GM21723 (cell line): ENCODE results near the gene CCDC57.

Experiments
- ATAC-seq: cut with Tn5 transposase; IDR thresholded peaks from one replicate; pipeline ENCODE4 v1.9.1; 2021; ENCODE audit warnings: mild to moderate bottlenecking, moderate library complexity; ENCODE audit not compliant: unreplicated experiment

The CCDC57 gene

DNA sequence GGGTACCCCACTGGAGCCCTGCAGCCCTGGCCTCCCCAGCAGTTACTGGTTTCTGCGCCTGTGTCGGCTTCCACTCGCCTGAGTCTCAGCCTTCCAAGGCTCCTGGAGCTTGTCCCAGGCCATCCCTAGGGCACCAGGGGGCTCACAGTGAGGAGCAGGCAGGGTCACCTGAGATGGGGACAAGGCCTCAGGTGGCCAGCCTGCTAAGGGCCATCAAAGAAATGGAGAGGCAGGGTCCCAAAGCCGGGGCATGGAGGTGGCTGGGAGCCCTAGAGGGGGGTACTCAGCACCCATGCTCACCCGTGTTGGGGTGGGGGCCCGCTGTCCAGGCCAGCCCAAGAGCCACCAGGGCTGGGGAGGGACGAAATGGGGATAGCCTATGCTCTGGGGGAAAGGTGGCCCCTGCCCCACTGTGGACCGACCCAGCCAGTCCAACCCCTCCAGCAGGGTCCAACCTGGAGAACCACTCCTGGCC lies 115.9 kb downstream of the CCDC57 start:
- ATAC-seq = no peak

DNA sequence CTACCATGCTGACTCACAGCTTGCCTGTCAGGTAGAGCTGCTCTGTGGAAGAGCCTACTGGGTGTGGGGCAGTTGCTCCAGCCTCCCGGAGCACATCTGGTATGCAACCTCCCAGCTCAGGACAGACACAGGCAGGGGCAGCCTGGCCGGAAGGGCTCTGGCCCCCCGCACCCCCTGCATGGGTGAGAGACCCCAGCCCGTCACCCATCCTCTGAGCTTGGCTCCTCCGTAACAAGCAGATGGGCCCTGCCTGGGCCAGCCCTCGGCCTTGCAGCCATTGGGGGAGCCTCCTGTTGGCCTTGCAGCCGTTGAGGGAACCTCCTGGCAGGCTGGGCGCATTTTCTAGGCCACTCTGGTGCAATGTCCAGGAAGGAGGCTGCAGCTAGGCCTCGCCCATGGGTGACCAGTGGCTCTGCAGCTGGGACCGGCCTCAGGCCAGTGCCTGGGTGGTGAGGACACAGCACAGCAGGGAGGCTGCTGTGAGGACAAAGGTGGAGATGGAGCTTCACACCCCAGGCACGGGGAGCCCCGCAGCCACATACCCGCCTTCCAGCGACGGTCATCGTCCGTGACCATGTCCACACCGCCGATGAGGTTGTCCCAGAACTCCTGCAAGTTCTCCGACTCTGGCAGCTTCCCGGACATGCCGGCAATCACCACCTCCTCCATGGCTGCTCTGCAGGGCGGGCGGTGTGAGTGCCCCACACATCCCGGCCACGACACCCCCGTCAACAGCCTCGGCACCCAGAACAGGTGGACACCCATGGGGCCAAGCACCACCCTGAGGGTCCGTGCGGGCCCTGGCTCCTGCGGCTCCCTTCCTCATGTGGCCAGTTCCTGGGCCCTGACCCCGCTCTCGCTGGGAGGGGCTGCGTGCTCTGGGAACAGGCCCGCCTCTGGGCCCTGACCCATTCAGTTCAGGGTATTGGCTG lies 116.6 kb downstream of the CCDC57 start:
- no peak for ATAC-seq

DNA sequence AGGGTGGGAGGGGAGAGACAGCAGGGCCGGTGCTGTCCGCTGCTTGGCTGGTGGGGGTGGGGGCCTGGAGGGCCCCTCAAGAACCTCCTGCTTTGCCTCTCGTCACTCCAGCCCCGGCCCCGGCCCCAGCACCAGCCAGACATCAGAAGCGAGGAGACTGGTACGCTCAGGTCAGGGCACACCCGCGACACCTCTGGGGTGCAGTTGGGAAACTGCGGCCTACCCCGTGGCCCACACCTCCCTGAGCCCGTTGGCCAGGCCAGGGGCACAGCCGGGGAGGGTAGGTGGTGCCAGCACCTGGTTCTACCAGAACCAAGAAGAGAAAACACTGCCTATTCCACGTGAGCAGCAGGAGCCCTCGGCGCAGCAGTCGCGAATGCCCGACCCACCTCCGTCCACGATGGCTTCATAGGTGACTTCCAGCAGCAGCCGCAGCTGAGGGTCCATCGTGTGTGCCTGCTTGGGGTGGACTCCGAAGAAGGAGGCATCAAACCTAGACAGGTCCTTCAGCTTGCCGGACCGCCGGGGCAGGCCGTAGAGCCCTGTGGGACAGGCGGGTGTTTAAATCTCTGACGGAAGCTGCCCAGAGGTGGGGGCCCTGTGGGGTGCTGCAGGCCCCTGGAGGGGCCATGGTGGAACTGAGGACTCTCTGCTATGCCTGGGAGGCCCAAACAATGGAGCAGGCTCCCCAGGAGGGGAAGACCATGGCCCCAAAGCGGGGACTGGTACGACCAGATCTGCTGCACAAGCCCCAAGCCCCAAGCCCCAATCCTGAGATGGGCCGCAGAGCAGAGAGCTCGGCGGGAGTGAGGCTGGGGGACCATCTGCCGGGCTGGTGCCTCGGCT lies 117.5 kb downstream of the CCDC57 start:
- ATAC-seq = no peak

DNA sequence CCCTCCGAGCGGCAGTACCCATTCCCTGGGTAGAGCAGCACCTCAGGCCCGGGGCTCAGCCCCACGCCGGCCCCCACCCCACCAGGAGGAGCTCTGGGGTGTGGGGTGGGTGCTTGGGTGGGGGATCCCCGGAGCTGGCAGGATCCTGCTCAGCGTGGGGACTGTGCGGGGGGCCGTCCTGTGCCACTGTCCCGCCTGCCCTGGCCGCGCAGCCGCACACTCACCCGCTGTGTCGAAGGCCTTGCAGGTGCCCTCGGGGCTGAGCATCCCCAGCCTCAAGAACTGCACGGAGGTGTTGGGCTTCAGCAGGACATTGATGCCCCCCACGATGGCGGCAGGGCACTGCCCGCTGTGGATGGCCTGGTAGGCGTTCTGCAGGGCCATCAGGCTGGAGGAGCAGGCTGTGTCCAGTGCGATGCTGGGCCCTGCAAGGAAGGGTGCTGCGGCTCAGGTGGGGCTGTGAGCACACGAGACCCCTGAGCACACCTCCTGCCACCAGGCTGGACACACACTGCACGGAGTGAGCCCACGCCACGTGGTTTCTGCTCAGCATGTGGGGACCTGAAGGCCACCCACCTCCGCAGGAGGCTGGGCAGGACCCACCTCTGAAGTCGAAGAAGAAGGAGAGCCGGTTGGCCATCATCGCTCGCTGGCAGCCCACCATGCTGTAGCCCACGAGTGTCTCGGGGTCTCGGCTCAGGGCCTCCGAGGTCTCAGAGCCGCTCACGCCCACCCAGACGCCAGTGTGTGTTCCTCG lies 119.5 kb downstream of the CCDC57 start:
- ATAC-seq = no peak

DNA sequence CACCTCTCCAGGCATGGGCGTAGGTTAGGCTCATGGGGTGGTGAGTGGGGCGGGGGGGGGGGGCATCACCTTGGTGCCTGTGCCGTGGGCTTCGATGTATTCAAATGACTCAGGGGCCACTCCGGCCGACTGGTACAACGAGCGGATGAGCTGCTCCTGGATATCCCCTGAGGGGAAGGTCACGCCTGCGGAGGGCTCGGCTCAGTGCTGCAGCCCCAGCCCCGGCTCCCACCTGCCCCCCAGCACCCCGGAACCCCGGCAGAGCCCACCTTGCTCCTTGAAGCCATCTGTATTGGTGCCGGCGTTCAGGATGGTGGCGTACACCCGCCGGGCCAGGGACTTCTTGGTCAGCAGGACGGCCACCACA lies 120.0 kb downstream of the CCDC57 start:
- no peak for ATAC-seq

DNA sequence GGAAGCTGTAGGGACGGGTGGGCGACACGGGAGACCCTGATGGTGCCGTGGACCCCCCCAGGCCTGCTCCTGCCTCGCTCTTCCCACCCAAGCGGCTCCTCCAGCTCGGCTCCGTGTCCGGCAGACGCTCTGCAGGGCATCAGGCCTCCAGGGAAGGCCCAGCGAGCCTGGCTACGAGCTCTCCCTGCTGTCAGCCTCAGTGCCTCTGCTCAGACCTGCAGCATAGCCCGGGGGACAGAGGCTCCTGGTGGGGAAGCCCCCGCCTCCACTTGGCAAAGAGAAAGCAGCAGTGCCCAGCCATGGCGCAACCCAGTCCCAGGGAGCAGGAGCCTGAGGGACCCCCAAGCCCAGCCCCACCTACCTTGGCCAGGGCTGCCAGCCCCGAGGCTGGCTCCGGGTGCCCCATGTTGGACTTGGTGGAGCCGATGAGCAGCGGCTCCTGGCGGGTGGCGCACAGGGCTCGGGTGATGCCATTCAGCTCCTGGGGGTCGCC lies 120.5 kb downstream of the CCDC57 start:
- no peak for ATAC-seq

DNA sequence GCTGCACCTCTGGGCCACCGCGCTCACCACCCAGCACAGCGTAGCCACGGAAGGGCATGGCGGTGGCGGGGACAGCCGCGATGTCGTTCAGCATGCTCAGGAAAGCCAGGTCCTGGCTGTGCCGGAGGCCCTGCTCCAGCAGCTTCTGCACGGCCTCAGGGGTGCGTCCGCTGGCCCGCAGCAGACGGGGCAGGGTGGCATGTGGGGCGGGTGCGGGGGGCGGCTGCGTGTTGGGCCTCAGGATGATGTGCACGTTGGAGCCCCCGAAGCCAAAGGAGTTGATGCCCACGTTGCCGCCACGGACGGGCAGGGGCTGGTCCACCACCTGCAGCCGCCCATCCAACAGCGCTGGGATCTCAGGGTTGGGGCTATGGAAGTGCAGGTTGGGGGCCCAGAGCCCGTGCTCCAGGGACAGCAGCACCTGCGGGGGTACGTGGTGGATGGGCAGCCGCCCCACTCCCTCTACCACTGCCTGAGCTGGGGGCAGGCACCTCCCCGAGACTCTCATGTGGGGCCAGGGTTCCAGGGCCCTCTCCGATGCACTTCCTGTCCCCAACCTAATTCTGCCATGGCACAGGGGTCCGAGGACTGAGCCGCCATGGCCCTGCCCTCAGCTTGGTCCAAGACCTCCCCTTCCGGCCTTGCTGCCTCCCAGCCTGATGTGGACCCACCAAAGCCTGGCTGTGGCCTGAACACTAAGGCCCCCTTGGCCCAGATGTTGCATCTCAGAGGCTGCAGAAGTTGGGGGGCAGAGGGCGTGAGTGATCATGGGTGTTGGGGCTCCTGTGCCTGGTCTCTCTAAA lies 121.2 kb downstream of the CCDC57 start:
- ATAC-seq = no peak

DNA sequence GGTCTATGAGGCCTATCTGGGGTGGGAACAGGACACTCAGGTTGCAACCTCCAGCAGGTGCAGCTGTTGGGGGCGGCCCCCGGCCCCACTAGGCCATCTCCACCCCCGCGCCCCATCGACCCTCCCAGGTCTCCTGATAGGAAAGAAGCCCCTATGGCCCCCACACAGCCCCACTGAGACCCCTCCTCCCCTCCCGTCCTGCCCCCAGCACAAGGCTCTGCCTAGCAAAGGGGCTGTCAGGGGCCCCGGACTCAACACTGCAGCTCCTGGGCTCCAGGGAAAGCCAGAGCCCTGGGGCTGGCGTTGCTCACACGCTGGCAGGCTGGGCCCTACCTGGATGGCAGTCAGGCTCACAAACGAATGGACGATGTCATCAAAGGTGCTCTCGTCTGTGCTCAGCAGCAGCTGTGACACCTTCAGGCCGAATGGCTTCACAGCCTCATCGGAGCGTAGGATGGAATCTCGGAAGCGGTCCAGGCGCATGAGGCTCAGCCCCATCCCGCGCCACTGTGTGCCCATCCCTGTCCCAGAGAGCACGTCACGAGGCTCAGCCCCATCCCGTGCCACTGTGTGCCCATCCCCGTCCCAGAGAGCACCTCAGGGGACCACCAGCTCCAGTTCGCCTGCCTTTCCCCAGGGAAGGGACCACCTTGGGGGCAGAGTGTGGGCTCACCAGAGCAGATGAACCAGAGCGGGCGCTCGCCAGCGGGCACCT lies 121.9 kb downstream of the CCDC57 start:
- no peak for ATAC-seq

DNA sequence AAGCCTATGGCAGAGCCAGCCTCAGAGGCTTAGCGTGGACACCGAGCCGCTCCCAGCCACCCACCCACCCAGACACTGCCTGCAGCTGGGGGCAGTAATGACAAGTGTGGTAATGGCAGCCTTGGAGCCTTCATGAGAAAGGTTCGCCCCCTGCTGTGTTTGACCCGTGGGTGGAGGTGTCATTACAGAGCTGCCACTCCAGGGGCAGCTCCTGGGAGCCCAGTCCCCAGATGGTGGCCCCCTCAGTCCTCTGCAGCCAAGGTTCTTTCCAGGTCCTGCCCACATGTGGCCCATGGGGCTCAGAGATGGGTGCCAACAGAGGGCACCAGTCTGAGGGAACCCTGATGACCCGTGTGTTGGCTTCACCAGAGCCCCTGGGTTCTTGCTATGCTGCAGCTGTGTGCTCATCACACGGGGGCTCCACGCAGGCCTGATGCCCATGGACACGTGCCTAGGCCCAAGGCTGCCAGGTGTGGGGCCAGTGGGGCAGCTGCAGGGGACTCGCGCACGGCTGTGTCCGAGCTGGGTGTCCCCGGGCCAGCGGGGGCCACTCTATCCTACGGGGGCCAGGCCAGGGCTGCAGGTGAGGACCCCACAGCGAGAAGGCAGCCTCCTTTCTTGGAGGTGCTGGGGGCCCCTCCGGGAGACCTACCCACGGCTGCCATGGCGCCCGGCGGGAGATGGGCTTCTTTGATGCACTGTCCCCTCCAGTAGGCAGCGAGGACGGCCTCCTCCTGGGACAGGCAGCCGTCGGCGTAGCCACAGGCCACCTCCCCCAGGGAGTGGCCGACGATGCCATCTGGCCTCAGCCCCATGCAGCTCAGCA lies 122.7 kb downstream of the CCDC57 start:
- ATAC-seq = no peak

DNA sequence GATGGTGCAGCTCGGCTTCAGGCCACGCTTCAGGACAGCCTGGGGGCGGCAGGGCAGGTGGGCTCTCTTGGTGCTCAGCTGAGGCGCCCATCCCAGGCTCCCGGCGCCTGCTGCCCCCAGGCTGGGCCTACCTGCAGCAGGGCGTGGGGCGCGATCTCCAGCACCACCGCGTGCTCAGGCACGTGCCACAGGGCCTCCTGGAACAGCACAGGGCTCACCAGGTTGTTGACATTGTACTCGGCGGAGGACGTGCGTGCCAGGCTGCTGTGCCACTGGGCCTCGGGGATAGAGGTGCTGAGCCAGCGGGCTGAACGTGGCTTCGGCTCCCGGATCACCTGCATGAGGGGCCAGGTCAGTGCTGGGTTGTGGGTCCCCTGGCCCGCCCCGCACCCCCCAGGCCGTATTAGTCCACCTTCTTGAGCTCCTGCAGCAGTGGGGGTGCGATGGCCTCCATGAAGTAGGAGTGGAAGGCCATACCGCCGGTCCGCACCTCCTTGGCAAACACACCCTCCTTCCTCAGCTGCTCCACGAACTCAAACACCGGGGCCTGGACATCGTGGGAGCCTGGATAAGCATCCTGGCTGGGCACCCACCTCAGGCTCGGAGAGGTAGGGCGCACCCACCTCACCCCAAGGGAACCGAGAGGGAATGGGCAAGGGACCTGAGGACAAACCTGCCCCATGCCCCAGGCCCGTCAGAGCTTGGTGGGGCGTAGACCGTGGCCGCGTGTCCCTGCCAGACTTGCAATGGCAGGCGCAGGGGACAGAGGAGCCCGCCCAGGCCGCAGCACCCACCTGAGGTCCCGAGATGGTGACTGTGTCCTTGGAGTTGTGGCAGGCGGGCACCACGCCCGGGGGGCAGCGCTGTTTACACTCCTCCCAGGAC lies 123.6 kb downstream of the CCDC57 start:
- ATAC-seq = no peak

DNA sequence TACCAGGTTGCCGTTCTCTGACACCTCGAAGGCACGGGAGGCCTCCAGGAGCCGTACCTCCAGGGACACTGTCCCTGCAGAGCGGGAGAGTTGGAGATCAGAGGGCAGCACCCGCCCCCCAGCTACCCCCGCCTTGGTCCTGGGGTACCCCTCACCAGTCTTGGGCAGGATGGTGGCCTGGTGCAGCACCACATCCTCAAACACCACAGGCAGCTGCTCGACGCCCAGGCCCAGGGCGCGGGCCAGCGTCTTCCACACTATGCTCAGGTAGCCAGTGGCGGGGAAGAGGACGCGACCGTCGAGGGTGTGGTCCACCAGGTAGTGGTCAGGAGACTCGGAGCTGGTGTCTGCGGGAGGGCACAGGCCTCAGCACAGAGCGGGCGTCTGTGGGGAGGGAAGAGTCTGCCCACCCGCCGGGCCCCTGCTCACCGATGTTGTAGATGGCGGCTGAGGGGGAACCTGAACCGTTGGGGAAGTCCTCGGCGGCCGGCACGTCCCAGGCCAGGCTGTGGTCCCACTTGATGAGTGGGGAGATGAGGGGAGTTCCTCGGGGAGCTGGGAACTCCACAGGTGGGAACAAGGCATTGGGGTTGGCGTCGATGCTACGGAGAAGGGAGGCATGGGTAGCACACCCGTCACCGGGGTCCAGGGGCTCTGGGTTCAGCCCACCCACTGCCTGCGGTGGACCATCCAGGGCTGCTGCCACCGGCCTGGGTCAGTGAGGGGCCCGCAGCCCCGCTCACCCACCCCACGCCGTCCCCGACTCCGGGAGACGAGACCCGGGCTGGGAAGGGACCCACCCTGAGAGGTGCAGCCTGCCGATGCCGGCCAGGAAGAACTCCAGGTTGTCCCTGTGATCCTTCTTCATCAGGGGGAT lies 124.4 kb downstream of the CCDC57 start:
- ATAC-seq = no peak

DNA sequence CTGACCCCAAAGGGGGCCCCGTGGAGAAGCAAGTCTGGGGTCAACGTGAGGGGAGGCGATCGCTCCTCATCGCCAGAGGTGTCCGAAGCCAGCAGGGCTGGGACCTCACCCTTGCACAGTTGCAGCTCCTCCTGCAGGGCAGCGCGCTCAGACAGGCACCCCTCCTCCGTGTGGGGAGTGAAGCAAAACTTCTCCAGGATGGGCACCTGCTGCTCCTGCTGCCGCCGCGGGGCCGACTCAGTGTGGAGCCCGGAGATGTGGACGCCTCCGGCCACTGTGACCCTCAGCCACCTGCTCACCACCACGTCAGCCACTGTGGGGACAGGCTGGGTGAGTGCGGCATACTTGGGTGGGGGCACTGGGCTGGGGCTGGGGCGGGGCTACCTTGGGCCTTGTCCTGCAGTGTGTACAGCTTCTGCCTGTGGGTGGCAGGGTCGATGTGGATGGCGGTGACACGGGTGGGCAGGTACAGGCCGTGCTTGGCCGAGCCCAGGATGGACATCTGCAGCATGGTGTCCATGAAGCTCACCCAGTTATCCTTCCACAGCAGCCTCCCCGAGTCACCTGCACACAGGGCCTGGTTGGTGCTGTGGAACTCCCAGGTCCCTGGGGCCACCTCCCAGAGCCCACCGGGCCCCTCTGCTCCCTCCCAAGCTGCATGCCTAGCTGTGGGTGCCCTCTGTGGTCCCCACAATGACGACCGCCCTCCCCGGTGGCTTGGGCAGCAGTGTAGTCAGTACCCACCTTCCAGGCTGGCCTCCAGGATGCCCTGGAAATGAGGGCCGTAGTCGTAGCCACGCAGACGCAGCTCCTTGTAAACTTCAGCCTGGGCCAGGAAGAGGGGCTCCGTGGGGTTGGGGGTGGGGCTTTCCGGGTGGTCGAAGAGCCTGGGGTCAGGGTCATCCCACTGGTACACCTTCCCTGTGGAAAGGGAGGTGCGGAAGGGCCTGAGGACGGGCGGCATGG lies 125.4 kb downstream of the CCDC57 start:
- no peak for ATAC-seq

DNA sequence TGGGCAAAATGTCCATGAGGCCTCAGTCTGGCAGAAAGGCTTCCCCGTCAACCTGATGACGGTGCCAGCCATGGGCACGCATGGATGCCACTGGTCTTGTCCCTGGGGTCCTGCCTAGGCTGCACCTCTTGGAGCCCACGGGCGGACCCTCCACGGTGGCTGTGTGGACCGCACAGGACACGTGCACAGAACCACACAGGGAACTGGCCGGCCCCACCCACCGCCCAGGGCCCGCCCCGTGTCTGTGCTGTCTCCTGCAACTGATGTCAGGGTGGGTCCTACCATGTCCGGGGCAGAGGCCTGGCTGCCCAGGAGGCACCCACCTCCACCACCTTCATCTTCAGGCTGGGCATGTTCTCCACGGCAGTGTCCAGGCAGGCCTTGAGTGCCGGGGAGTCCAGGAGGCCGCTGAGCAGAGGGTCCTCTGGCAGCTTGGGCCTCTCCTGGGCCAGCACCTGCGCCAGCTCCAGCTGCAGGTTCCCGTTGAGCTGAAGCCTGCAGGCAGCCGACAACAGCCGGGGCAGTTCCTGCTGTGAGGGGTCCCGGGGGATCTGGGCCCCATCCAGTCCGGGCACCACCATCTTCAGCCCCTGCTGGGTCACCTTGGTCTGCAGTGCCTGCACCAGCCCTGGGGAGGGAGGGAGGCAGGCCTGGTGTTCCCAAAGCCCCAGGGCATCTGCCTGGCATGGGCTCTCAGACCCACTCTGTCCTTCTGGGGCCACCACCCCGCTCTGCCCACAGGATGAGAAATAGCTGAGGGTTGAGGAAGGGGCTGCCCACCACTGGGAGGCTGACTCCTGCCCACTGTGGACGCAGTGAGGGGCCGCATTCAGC lies 126.5 kb downstream of the CCDC57 start:
- ATAC-seq = no peak

DNA sequence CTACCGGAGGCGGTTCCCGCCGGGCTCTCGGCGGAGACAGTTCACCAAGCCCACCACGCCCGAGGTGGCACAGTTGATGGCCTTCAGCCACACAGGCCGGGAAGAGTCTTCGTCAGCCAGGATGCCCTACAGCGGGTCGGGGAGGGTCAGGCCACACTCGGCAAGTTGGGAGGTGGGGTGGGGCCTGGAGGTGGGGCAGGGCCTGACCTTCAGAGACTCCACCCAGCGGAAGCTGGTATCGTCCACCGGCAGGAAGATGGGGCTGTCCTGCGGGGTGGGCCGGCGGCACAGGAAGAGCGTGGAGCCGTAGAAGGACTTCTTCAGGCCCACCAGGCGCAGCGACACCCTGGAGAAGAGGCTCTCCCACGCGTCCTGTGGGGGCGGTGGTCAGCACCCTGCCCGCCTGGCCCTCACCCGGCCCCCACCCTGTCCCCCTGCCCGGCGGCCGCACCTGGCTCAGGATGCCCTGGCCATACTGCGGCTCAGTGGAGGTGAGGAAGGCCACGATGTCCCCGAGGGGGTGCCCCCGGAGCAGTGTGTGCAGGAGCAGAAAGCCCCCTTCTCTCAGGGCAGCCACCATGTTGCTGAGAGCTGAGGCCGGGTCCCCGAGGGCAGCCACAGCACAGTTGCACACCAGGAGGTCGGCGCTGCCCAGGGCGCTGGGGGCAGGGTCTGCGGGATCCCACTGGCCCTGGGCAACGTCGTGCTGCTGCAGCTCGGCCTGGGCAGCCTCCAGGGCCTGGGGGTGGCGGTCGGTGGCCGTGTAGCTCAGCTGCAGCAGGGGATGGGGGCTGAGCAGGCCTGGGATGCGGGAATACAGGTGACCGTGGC lies 127.4 kb downstream of the CCDC57 start:
- ATAC-seq = no peak
